Thyroid gland (tissue), 4 donors: ENCODE data around the gene MNX1. TPM values are rescaled to one million over a fixed set of nuclear protein-coding genes. Genes with fewer than 3 reads are reported as not detected.

ENCODE experiments used
- DNase-seq, 2 donors: peaks; one replicate each; pipeline ENCODE4 v3.0.0-alpha.2; 2019
- H3K27ac ChIP-seq, 3 donors: fragments of 200-600 bp; sonication (generic); 1 replicate in 2 of 3; 2 replicates in 1 of 3; pipeline ENCODE4 v1.5.1; 2016 to 2019; ENCODE audit warnings: mild to moderate bottlenecking in 1 of 3, moderate library complexity in 1 of 3
- H3K27me3 ChIP-seq: fragments of 200-600 bp; sonication (generic); one replicate; pipeline ENCODE4 v1.5.1; 2019
- H3K36me3 ChIP-seq, 2 donors: fragments of 200-600 bp; sonication (generic); one replicate each; pipeline ENCODE4 v1.5.1; 2016 to 2019
- H3K4me1 ChIP-seq, 2 donors: fragments of 200-600 bp; sonication (generic); one replicate each; pipeline ENCODE4 v1.5.1; 2017 to 2019
- H3K4me3 ChIP-seq, 3 donors: fragments of 200-600 bp; sonication (generic); replicated peaks in 1 of 3; 1 replicate in 2 of 3; 2 replicates in 1 of 3; pipeline ENCODE4 v1.5.1; 2016; ENCODE audit warnings: mild to moderate bottlenecking in 1 of 3
- H3K9me3 ChIP-seq: fragments of 200-600 bp; sonication (generic); one replicate; pipeline ENCODE4 v1.5.1; 2017
- POLR2A ChIP-seq, 2 donors: fragments of 450-650 bp; IDR thresholded peaks; one replicate each; pipeline ENCODE4 v1.6.1; 2017; ENCODE audit warnings: antibody characterized with exemption in 2 of 2, mild to moderate bottlenecking in 2 of 2, moderate library complexity in 1 of 2
- WGBS, 2 donors: methylation state at CpG; one replicate each; pipeline ENCODE4 v1.1.5; 2017; 5-methylcytosine and 5-hydroxymethylcytosine counted together
- intact Hi-C: fragments of 100-400 bp; cut with DNase I; formaldehyde crosslinking; loops from one replicate; pipeline ENCODE4 v1.15.1; 2023
- total RNA-seq, 4 donors: library from RNA; depleted of rRNA; stranded (reverse); fragments of >200 nt; gene quantifications; one replicate each; pipeline ENCODE4 v1.2.3, GENCODE V29; 2016
- TF ChIP-seq, protein P1 (sequence below), 6 experiments: fragments of 200-600 bp in 3 of 6; fragments of 450-650 bp in 3 of 6; sonication (generic) in 3 of 6; IDR thresholded peaks; one replicate each; pipeline ENCODE4 v1.5.1; 2016 to 2019; ENCODE audit warnings: antibody characterized with exemption in 6 of 6, mild to moderate bottlenecking in 2 of 6, inconsistent platforms in 1 of 6, moderate library complexity in 1 of 6

The MNX1 gene
- total RNA-seq, 4 donors from 2014 or later, result not detected

GRCh38 chr7:157021871-157022680, 11.6 kb upstream of the MNX1 start:
- WGBS, 2 donors, result 3 to 6% methylated on average over 4 to 24 of the region's 30 CpGs
- TF ChIP-seq, protein P1, sequence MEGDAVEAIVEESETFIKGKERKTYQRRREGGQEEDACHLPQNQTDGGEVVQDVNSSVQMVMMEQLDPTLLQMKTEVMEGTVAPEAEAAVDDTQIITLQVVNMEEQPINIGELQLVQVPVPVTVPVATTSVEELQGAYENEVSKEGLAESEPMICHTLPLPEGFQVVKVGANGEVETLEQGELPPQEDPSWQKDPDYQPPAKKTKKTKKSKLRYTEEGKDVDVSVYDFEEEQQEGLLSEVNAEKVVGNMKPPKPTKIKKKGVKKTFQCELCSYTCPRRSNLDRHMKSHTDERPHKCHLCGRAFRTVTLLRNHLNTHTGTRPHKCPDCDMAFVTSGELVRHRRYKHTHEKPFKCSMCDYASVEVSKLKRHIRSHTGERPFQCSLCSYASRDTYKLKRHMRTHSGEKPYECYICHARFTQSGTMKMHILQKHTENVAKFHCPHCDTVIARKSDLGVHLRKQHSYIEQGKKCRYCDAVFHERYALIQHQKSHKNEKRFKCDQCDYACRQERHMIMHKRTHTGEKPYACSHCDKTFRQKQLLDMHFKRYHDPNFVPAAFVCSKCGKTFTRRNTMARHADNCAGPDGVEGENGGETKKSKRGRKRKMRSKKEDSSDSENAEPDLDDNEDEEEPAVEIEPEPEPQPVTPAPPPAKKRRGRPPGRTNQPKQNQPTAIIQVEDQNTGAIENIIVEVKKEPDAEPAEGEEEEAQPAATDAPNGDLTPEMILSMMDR (IDR thresholded peaks at IDR 0.05), result no peak
- TF ChIP-seq POLR2A (IDR thresholded peaks at IDR 0.05), result no peak
- Histone ChIP-seq H3K27me3 (peaks cover 61% of the 10 kb centered on the region), H3K27ac (no peak overlapping the region), H3K4me1 (peaks cover 8 to 26% of the 10 kb centered on the region in 2 donors), H3K9me3 (no peaks in the 10 kb centered on the region), H3K4me3 (no peak overlapping the region), H3K36me3 (no peaks in the 10 kb centered on the region)
- no peak for DNase-seq
- intact Hi-C loops, result no loop called here

GRCh38 chr7:157021071-157021870, 10.8 kb upstream of the MNX1 start:
- Histone ChIP-seq H3K9me3 (no peaks in the 10 kb centered on the region), H3K27me3 (peaks cover 63% of the 10 kb centered on the region), H3K27ac (no peak overlapping the region), H3K4me3 (no peak overlapping the region), H3K36me3 (no peaks in the 10 kb centered on the region), H3K4me1 (peaks cover 8 to 26% of the 10 kb centered on the region in 2 donors)
- DNase-seq, result no peak
- no peak for TF ChIP-seq POLR2A (IDR thresholded peaks at IDR 0.05)
- TF ChIP-seq, protein P1 (IDR thresholded peaks at IDR 0.05), result no peak
- 2 to 7% methylated on average over 17 to 20 of the region's 84 CpGs for WGBS, 2 donors
- intact Hi-C loops, result no loop called here

- intact Hi-C loops, result no loop called here
- H3K27ac ChIP-seq, result no peak overlapping the region
- DNase-seq, result no peak
- TF ChIP-seq, protein P1 (IDR thresholded peaks at IDR 0.05), result no peak
- TF ChIP-seq POLR2A (IDR thresholded peaks at IDR 0.05), result no peak
- H3K9me3 ChIP-seq, result no peaks in the 10 kb centered on the region
- H3K36me3 ChIP-seq, result no peaks in the 10 kb centered on the region
- peaks cover 61% of the 10 kb centered on the region for H3K27me3 ChIP-seq
- no peak overlapping the region for H3K4me3 ChIP-seq
- WGBS, 2 donors, result 5 to 12% methylated on average over 18 of the region's 38 CpGs
- H3K4me1 ChIP-seq, result peaks cover 8 to 26% of the 10 kb centered on the region in 2 donors
These were observed 10.1 kb upstream of the MNX1 start for GRCh38 chr7:157020514-157021070.

- H3K4me1 ChIP-seq, result peaks cover 8 to 26% of the 10 kb centered on the region in 2 donors
- intact Hi-C loops, result no loop called here
- peaks cover 57% of the 10 kb centered on the region for H3K27me3 ChIP-seq
- no peaks in the 10 kb centered on the region for H3K9me3 ChIP-seq
- no peak overlapping the region for H3K4me3 ChIP-seq
- DNase-seq, result no peak
- H3K36me3 ChIP-seq, result no peaks in the 10 kb centered on the region
- TF ChIP-seq, protein P1 (IDR thresholded peaks at IDR 0.05), result no peak
- no peak for TF ChIP-seq POLR2A (IDR thresholded peaks at IDR 0.05)
- H3K27ac ChIP-seq, result no peak overlapping the region
- 9 to 10% methylated on average over 25 of the region's 25 CpGs for WGBS, 2 donors
These were observed 9.4 kb upstream of the MNX1 start for GRCh38 chr7:157019718-157020451.
